Brain microvascular endothelial cell (primary cell): ENCODE measurements around the gene FMO1.
A peak's percentile ranks its signal among the peaks of the same experiment; 100 is the strongest.

Experiments used
- DNase-seq: peaks from one replicate; pipeline ENCODE4 v3.0.0-alpha.2; 2020
- H3K27ac ChIP-seq: fragments of 250-450 bp; sonication (Bioruptor Pico); 2 replicates; pipeline ENCODE4 v1.5.1; 2020; ENCODE audit warnings: mild to moderate bottlenecking, moderate library complexity
- H3K27me3 ChIP-seq: fragments of 250-450 bp; sonication (Bioruptor Pico); replicated peaks from 2 replicates; pipeline ENCODE4 v1.5.1; 2020; ENCODE audit warnings: mild to moderate bottlenecking
- H3K36me3 ChIP-seq: fragments of 250-450 bp; sonication (Bioruptor Pico); replicated peaks from 2 replicates; pipeline ENCODE4 v1.5.1; 2020; ENCODE audit warnings: mild to moderate bottlenecking
- H3K4me3 ChIP-seq: 2 replicates; pipeline ENCODE4 v1.5.1; 2011; ENCODE audit warnings: low read depth, mild to moderate bottlenecking, control low read depth, low read length, moderate library complexity
- CTCF ChIP-seq: IDR thresholded peaks from 2 replicates; pipeline ENCODE4 v1.5.1; 2011; ENCODE audit warnings: low read depth, mild to moderate bottlenecking, moderate library complexity, low read length, control low read depth, inconsistent platforms; ENCODE audit errors: missing control alignments
- in situ Hi-C: cut with HindIII; loops from 2 replicates; pipeline ENCODE4 v1.10.0; 2017; ENCODE audit warnings: low sequenced_read_pairs, low pct_ligation_motif_present

The FMO1 gene

DNA sequence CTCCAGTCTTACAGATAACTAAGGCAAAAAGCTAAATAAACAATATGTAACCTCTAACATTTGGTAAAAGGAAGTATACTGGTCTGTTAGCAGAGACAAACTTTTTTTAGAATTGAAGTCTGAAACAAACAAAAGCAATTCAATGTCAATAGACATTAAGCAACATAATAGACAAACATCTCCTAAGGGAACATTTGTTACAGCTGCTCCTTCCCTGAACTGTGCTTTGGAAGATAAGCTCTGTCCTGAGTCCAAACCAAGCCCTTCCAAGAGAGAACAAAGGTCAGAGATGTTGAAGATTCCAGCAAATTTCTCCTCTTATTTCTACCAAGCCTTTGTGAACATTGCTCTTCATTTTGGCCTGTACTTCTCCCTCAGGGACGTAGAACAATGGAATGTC lies 37.9 kb upstream of the FMO1 start:
- Histone ChIP-seq H3K4me3 (no peak overlapping the region), H3K27ac (no peak overlapping the region), H3K27me3 (no peaks in the 10 kb centered on the region), H3K36me3 (no peaks in the 10 kb centered on the region)
- DNase-seq, result no peak
- no peak for TF ChIP-seq CTCF
- in situ Hi-C loops, result no loop called here

DNA sequence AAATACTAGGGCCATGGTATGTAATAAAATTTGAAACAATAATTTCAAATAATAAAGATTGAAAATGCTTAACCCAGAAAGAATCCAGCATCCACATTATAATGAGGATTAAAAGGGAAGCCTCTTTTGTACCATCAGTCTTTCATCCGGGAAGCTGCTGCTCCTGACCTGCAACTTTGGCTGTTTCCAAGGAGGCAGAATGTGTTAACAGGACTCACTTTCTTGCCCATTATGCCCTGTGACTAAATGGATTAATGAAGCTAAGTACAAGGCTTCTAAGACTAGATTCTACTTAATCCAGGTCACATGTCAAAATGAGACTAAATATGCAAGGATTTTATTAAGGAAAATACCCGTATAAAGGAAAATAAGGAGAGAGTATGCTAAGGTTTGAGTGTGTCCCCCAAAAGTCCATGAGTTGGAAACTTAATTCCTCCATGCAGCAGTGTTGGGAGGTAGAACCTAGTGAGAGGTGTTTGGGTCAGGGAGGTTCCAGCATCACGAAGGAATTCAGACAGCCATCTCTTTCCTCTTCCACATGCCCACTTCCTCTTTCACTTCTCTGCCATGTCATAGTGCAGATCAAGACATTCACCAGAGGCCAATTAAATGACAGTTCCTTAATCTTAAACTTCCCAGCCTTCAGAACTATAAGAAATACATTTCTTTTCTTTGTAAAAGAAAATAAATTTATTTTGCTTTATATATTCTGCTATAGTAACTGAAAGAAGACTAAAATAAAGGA lies 35.5 kb upstream of the FMO1 start:
- DNase-seq, result no peak
- H3K27ac ChIP-seq, result no peak overlapping the region
- no peaks in the 10 kb centered on the region for H3K36me3 ChIP-seq
- no peaks in the 10 kb centered on the region for H3K27me3 ChIP-seq
- no peak for TF ChIP-seq CTCF
- no peak overlapping the region for H3K4me3 ChIP-seq
- in situ Hi-C loops, result no loop called here

- Histone ChIP-seq H3K4me3 (no peak overlapping the region), H3K27me3 (no peaks in the 10 kb centered on the region), H3K27ac (no peak overlapping the region), H3K36me3 (no peaks in the 10 kb centered on the region)
- in situ Hi-C loops, result no loop called here
- DNase-seq, result no peak
- peak; percentile 16 for TF ChIP-seq CTCF
Observed at GRCh38 chr1:171213559-171214454, 34.5 kb upstream of the FMO1 start.

GRCh38 chr1:171217658-171218443 lies 30.4 kb upstream of the FMO1 start:
- in situ Hi-C loops, result no loop called here
- Histone ChIP-seq H3K27me3 (no peaks in the 10 kb centered on the region), H3K27ac (no peak overlapping the region), H3K36me3 (no peaks in the 10 kb centered on the region), H3K4me3 (no peak overlapping the region)
- DNase-seq, result no peak
- no peak for TF ChIP-seq CTCF

GRCh38 chr1:171218661-171219060 lies 29.6 kb upstream of the FMO1 start:
- no peaks in the 10 kb centered on the region for H3K27me3 ChIP-seq
- H3K4me3 ChIP-seq, result no peak overlapping the region
- no peaks in the 10 kb centered on the region for H3K36me3 ChIP-seq
- peak; percentile 2 for DNase-seq
- peak overlapping the region; percentile 26 for H3K27ac ChIP-seq
- in situ Hi-C loops, result no loop called here
- TF ChIP-seq CTCF, result no peak
